Vagina (tissue), 2 donors: ENCODE results near the gene DDX6. TPM values are rescaled to one million over a fixed set of nuclear protein-coding genes. Genes with fewer than 3 reads are reported as not detected.

Source experiments
- DNase-seq, 2 donors: peaks; one replicate each; pipeline ENCODE4 v3.0.0-alpha.2; 2017; ENCODE audit errors: extremely low spot score in 2 of 2
- H3K27ac ChIP-seq: fragments of 200-600 bp; sonication (generic); one replicate; pipeline ENCODE4 v1.5.1; 2019
- H3K27me3 ChIP-seq: fragments of 200-600 bp; sonication (generic); one replicate; pipeline ENCODE4 v1.5.1; 2019
- H3K36me3 ChIP-seq, 2 donors: fragments of 200-600 bp; sonication (generic); one replicate each; pipeline ENCODE4 v1.5.1; 2017 to 2019
- H3K4me1 ChIP-seq: fragments of 200-600 bp; sonication (generic); one replicate; pipeline ENCODE4 v1.5.1; 2019
- H3K4me3 ChIP-seq, 2 donors: fragments of 200-600 bp; sonication (generic); 1 replicate in 1 of 2; 2 replicates in 1 of 2; pipeline ENCODE4 v1.5.1; 2016 to 2019
- H3K9me3 ChIP-seq: fragments of 200-600 bp; sonication (generic); one replicate; pipeline ENCODE4 v1.5.1; 2019
- CTCF ChIP-seq, 3 experiments: fragments of 450-650 bp in 2 of 3; fragments of 200-600 bp in 1 of 3; sonication (generic) in 1 of 3; IDR thresholded peaks; one replicate each; pipeline ENCODE4 v1.5.1; 2017 to 2019; ENCODE audit warnings: antibody characterized with exemption in 3 of 3, mild to moderate bottlenecking in 2 of 3, moderate library complexity in 2 of 3
- POLR2A ChIP-seq, 2 donors: fragments of 450-650 bp; IDR thresholded peaks; one replicate each; pipeline ENCODE4 v1.6.1; 2017; ENCODE audit warnings: antibody characterized with exemption in 2 of 2, mild to moderate bottlenecking in 2 of 2, moderate library complexity in 2 of 2
- POLR2AphosphoS5 ChIP-seq, 2 donors: sonication (generic); formaldehyde crosslinking; IDR thresholded peaks; one replicate each; pipeline ENCODE4 v1.9.0; 2017; ENCODE audit warnings: antibody characterized with exemption in 2 of 2, mild to moderate bottlenecking in 2 of 2, low read depth in 1 of 2; ENCODE audit not compliant: insufficient read depth in 1 of 2
- intact Hi-C: fragments of 100-400 bp; cut with DNase I; formaldehyde crosslinking; loops from one replicate; pipeline ENCODE4 v1.15.1; 2023
- total RNA-seq: library from RNA; depleted of rRNA; stranded (reverse); fragments of >200 nt; gene quantifications from one replicate; pipeline ENCODE4 v1.2.3, GENCODE V29; 2016

Gene DDX6
- total RNA-seq, 1 donor from 2014 or later, result 81.5 TPM

- Histone ChIP-seq H3K4me1 (no peaks in the 10 kb centered on the region), H3K27ac (no peak overlapping the region), H3K36me3 (no peaks in the 10 kb centered on the region), H3K9me3 (no peaks in the 10 kb centered on the region), H3K4me3 (no peak overlapping the region), H3K27me3 (no peaks in the 10 kb centered on the region)
- no peak for DNase-seq
- intact Hi-C loops, result no loop called here
- TF ChIP-seq POLR2A (IDR thresholded peaks at IDR 0.05) (no peak), CTCF (IDR thresholded peaks at IDR 0.05) (no peak), POLR2AphosphoS5 (IDR thresholded peaks at IDR 0.05; ENCODE audit: insufficient read depth in 1 of 2, low read depth in 1 of 2) (no peak)
Observed at GRCh38 chr11:118813551-118813950, 22.6 kb upstream of the DDX6 start.

- H3K4me3 ChIP-seq, result no peak overlapping the region
- no peaks in the 10 kb centered on the region for H3K27me3 ChIP-seq
- H3K9me3 ChIP-seq, result no peaks in the 10 kb centered on the region
- no peak overlapping the region for H3K27ac ChIP-seq
- TF ChIP-seq CTCF (IDR thresholded peaks at IDR 0.05), result no peak
- no peak for TF ChIP-seq POLR2AphosphoS5 (IDR thresholded peaks at IDR 0.05; ENCODE audit: insufficient read depth in 1 of 2, low read depth in 1 of 2)
- no peak for TF ChIP-seq POLR2A (IDR thresholded peaks at IDR 0.05)
- H3K36me3 ChIP-seq, result no peaks in the 10 kb centered on the region
- no peak for DNase-seq
- intact Hi-C loops, result no loop called here
- no peaks in the 10 kb centered on the region for H3K4me1 ChIP-seq
Observed at GRCh38 chr11:118812485-118812884, 21.5 kb upstream of the DDX6 start.

- Histone ChIP-seq H3K27me3 (no peaks in the 10 kb centered on the region), H3K4me1 (no peaks in the 10 kb centered on the region), H3K4me3 (no peak overlapping the region), H3K27ac (no peak overlapping the region), H3K9me3 (no peaks in the 10 kb centered on the region), H3K36me3 (no peaks in the 10 kb centered on the region)
- intact Hi-C loops, result no loop called here
- no peak for DNase-seq
- TF ChIP-seq POLR2AphosphoS5 (IDR thresholded peaks at IDR 0.05; ENCODE audit: insufficient read depth in 1 of 2, low read depth in 1 of 2) (no peak), POLR2A (IDR thresholded peaks at IDR 0.05) (no peak), CTCF (IDR thresholded peaks at IDR 0.05) (no peak)
Observed at GRCh38 chr11:118807800-118808778, 17.1 kb upstream of the DDX6 start.

- H3K27me3 ChIP-seq, result no peaks in the 10 kb centered on the region
- H3K9me3 ChIP-seq, result no peaks in the 10 kb centered on the region
- no peak for TF ChIP-seq CTCF (IDR thresholded peaks at IDR 0.05)
- TF ChIP-seq POLR2A (IDR thresholded peaks at IDR 0.05), result no peak
- no peak for TF ChIP-seq POLR2AphosphoS5 (IDR thresholded peaks at IDR 0.05; ENCODE audit: insufficient read depth in 1 of 2, low read depth in 1 of 2)
- H3K4me3 ChIP-seq, result no peak overlapping the region
- intact Hi-C loops, result no loop called here
- H3K27ac ChIP-seq, result no peak overlapping the region
- H3K36me3 ChIP-seq, result no peaks in the 10 kb centered on the region
- DNase-seq, result no peak
- H3K4me1 ChIP-seq, result no peaks in the 10 kb centered on the region
Observed at GRCh38 chr11:118806400-118806799, 15.4 kb upstream of the DDX6 start.

- intact Hi-C loops, result no loop called here
Observed at GRCh38 chr11:118804094-118804493, 13.1 kb upstream of the DDX6 start.

More at GRCh38 chr11:118804094-118804493, 13.1 kb upstream of the DDX6 start:
- H3K4me3 ChIP-seq, result no peak overlapping the region
- TF ChIP-seq POLR2AphosphoS5 (IDR thresholded peaks at IDR 0.05; ENCODE audit: insufficient read depth in 1 of 2, low read depth in 1 of 2), result no peak
- TF ChIP-seq CTCF (IDR thresholded peaks at IDR 0.05), result no peak
- TF ChIP-seq POLR2A (IDR thresholded peaks at IDR 0.05), result no peak
- no peaks in the 10 kb centered on the region for H3K9me3 ChIP-seq
- no peak overlapping the region for H3K27ac ChIP-seq
- H3K27me3 ChIP-seq, result no peaks in the 10 kb centered on the region
- no peaks in the 10 kb centered on the region for H3K36me3 ChIP-seq
- H3K4me1 ChIP-seq, result no peaks in the 10 kb centered on the region
- no peak for DNase-seq
